HS-27A (cell line): Measurements from ENCODE around the gene SYNPO2L.
A peak's percentile ranks its signal among the peaks of the same experiment; 100 is the strongest.
"Not testable (repeated sequence)": the region's sequence is repeated elsewhere in the genome, so short reads cannot be mapped to it uniquely, and the experiment has no call there.

ENCODE experiments used
- DNase-seq: peaks from one replicate; pipeline ENCODE4 v3.0.0-alpha.2; 2012; ENCODE audit warnings: low read depth, missing footprints

SYNPO2L gene

DNA sequence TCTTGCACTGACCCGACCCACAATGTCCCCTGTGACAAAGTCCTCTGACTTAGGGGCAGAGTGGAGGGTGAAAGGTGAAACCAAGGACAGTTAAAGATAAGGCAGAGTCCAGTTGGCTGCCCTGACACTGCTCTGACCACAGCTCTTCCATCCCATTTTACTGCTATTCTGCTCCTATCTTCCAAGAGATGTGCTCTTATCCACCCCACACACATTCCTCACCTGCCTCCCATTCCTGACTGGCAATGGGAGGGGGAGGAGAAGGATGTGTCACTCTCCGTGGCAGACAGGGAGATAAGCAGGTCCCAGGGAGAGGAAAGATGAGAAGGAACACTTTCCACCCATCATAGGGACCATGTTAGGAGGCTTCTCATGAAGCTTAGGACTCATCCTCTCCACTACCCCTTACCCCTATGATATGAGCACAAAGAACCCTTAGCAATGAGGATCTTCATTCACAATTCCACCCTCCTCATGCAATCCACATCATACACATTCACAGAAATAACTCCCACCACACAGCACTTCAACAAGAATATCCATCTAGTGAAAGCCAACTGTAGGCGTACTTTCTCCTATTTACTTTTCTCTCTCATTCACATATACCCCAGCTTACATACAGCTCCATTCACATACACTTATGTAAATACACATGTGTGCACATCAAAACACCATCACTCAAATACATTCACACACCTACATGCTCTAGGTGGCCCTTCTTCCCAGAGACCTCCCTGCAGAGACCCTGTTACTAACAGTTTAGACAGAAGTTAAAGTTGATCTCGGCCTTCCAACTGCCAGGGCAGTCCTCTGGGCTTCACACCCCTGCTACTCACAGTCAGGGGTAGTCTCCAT, 6.6 kb downstream of the SYNPO2L start:
- DNase-seq, result no peak

DNA sequence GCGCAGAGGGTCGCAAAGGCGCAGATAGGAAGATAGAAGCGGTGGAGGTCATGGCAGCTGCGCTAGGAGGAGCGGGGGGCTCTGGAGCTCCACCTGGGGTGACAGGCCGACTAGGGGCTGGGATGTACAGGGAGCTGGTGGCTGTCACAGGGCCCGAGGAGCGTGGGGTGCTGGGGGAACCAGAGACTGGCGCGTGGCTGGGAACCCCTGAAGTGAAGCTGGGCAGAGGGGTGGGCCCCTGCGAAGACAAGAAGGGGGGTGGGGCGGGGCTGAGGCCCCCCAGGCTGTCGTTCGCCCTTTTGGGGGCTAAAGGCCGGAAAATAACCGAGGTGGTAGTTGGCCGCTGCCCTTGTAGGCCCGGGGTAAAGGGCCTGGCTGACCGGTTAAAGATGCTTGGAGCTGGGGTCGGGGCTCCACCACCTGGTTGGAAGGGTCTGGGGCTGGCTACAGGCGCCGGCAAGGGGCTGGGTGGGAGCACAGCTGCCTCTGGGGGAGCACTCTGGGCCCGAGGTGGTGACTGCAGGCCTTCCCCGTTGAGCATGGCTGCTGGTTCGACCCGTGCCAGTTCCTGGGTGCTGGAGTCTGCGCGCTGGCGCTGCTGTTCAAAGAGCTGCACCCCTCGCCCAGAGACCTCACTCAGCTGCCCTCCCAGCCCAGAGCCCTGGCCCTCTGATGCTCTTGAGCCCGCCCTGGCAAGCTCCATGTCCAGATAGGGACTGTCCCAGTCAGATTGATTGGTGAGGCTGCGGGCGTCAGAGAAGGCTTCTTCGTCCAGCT, 7.8 kb downstream of the SYNPO2L start:
- no peak for DNase-seq

DNA sequence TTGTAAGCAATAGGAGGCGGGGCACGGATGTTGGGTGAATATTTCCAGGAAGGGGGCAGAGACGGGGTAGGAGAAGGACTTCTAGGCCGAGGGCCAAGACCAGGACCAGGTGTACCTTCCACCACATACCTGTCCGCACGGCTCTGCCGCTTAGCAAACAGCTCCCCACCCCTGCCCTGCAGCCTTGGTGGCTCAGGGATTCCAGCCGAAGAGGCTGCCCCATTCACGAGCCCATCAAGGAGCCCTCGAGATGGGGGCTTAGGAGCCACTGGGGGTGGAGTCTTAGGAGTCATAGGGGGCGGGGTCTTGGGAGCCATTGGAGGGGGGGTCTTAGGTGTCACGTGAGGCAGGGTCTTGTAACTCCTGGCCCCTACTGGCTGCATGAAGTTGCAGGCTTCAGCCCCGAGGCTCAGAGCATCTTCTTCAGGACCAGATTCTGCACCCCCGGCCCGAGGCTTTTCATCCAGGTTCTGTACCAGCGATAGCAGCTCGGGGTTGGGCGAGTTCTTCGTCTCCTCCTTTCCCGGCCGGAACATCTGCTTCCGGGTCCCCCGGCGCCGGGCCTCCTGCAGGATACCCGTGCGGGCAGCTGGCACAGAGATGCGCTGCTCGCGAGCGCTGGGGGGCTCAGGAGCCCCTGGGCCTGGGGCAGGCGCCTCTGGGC, 8.5 kb downstream of the SYNPO2L start:
- no peak for DNase-seq

DNA sequence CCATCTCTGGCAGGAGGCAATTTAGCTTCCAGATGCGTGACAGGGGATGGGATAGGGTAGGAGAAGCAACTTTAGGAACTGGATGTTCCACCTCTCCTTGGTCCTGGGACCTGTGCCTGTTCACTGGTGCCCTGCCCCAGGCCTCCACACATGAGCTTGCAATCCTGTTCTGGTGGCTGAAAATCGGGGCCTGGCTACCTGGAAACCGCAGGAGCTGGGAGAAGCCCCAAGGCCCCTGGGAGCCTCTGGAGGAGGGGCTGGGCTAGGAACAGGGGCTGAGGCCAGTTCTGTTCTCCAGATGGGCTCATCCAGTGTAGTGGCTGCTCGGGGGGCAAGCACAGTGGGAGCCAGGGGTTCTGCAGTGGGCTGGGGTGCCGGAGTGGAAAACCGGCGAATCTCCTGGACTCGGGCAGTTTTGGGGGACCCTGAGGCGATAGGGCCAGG, 9.2 kb downstream of the SYNPO2L start:
- no peak for DNase-seq

DNA sequence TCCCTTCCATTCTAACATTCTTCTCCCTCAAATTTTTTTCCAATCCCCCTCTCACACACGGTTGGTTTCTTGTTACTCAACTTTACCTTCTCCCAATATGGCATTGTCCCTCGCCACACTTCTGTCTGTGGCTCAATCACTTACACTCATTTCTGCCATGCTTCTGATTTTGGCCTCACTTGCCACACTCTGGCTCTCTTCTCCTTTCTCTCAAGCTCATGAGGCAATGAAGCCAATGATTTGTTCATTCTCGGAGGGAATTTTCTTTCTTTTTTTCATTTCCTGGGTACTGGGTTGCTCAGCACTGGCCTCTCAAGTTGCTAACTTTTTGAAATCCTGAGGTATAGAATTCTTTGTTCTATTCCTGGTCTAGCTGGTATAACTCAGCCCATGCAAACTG, 10.6 kb downstream of the SYNPO2L start:
- no peak for DNase-seq

DNA sequence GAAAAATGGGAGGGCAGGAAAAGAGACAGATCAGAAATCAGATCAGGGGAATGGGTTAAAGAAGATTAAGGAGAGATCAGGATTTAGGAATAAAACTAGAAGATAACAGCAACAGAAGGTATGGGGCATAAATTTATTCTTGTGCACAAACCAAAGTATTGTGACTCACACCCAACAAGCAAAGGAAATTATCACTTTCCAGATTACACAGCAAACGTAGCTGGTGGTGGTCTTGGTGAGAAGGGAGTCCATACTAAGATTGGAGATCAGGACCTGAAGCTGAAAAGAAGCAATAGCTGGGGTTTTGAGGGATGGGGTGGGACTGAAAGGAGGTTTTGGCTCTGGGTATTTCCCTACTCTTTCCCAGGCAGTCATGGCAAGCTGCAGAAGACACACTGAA, 11.1 kb downstream of the SYNPO2L start:
- no peak for DNase-seq

DNA sequence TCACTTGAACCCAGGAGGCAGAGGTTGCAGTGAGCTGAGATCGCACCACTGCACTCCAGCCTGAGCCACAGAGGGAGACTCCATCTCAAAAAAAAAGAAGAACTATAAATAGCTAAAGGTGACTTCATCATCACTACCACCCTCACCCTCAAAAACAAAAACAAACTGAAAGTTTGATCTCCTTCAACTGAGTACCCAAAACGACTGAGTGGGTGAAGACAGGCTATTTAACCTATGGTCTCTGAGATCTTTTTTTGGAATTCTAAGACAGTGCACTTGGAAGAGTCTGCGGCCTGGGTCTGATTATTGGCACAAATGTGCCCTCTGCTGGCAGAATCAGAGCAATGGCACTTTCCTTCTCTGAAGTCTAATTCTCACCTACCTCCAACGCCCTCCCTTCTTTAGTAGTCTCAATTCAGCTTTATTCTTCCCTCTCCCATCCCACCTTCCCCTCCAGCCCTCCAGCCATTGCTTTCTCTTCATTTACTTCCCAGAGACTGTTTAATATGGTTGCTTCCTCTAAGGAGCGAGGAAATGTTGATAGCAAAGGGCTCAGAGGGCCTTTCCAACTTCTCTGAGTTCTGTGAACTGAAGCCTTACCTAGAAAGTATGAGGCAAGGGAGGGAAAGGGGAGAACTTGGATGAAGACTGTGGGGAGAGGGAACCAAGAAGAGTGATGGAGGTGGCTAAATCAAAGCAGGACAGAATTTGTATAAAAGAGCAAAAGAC, 11.7 kb downstream of the SYNPO2L start:
- DNase-seq, result no peak

DNA sequence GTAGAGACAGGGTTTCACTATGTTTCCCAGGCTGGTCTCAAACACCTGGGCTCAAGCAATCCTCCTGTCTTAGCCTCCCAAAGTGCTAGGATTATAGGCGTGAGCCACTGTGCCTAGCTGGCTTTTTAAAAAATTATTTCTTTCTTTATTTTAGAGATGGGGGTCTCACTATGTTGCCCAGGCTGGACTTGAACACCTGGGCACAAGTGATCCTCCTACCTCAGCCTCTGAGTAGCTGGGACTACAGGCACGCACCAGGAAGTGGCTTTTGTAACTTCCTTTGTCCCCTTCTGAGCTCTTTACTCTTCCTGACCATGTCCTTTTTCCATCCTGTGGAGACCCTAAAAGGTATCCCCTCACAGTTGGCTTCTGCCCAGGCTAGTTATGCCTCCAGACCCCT, 12.5 kb downstream of the SYNPO2L start:
- DNase-seq, result no peak

DNA sequence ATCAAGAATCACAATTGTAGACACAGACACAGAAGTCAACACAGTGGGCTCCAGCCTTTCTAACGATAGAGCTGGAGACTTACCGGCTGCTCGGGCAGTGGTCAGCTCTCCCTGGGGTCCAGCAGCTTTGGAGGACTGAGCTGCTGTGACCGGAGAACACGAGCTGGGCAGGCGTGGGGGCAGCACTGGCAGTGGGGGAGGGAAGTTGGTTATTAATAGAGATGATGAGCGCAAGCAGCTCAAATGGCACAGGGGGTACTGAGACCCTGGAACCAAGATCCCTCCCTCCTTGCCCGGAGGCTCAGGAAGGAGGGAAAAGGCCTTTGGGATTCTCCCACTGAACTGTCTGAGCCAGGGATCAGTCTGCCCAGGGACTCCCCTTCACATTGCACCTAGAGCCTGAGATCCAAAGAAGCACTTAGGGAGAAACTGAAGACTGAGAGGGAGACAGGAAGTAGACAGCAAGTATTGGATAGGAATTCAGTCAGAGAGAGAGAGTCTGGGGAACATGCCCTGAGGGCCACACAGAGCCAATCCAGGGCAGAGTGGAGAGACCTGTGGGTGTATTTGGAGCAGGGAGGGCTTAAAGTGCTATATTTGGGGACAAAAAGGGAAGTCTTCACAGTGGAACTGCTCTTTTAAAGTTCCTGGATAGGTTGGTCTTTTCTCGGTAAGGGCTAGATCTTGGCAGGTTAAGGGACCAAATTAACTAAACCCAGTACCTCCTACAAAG, 14.3 kb downstream of the SYNPO2L start, which contains the start of gene MYOZ1:
TSS of gene MYOZ1 (minus strand) at position 147 of the 733 bp plus-strand sequence. CDS start 1,457 bp downstream, outside the sequence.
- no peak for DNase-seq

DNA sequence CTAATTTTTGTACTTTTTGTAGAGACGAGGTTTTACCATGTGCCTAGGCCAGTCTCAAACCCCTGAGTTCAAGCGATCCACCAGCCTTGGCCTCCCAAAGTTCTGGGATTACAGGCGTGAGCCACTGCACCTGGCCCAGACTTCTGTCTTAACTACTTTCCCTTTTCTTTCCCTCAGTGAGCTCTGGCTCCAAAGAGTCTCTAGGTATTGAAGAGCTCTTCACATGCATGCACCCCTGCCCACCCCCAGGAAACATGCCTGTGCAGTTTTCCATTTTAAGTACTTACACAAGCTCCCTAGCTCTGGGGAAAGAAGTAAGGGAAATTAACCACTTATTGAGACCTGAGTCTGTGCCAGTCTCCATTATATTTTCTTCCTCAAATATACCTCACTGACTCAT, 16.5 kb downstream of the SYNPO2L start:
- DNase-seq, result no peak

DNA sequence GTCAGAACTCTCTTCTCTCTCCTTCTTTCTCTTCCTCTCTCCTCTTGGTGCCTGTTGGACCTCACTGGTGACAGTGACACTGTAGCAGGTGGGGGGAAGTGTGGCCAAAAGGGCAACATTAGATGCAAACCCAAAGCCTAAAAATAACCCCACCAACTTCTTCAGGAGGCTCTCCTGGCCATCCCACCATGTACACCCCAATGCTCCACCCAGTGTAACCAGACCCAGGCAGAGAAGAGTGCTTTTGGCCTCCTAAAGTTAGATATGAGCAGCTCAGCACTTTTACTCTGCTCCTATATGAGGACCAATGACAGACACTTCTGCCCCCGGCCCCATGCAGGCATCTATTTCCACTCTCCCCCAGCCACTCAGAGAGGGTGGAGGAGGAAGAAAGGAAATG, 20.0 kb downstream of the SYNPO2L start:
- no peak for DNase-seq

DNA sequence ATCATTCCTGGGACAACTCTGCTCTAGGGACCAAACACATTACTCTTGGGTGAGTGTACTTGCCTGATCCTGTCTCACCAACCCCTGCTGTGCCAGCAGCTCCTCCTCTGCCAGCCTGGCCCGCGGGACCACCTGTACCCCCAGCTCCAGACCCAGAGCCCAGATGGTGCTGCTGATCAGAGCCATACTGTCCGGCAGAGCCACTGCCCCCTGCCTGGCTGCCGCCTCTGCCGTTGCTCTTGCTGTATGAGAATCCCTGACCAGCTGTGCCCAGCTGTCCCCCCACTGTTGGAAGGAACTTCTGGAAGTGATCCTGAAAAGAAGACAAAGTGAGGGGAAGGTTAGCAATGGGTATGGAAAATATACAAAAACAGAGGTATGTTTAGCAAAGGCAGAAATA, 21.4 kb downstream of the SYNPO2L start:
- DNase-seq, result no peak

DNA sequence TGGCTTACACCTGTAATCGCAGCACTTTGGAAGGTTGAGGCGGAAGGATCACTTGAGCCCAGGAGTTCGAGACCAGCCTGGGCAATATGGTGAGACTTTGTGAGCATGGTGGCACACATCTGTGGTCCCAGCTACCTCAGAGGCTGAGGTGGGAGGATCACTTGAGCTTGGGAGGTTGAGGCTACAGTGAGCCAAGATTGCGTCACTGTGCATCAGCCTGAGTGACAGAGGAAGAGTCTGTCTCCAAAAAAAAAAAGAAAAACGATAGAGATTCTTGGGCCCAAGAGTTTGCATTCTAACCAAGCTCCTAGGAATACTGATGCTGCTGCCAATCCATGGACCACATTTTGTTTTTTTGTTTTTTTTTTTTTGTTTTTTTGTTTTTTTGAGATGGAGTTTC, 26.7 kb downstream of the SYNPO2L start:
- no peak for DNase-seq

DNA sequence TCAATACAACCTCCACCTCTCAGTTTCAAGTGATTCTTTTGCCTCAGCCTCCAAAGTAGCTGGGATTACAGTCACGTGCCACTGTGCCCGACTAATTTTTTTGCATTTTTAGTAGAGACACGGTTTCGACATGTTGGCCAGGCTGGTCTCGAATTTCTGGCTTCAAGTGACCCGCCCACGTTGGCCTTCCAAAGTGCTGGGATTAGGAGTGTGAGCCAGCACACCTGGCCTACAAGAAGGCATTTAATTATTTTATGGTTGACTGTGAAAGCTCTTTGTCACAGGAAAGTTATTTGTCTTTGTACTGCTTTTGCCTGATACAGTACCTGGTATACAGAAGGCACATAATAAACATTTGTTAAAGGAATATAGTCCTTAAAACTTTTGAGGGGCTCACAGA, 27.4 kb downstream of the SYNPO2L start:
- no peak for DNase-seq

DNA sequence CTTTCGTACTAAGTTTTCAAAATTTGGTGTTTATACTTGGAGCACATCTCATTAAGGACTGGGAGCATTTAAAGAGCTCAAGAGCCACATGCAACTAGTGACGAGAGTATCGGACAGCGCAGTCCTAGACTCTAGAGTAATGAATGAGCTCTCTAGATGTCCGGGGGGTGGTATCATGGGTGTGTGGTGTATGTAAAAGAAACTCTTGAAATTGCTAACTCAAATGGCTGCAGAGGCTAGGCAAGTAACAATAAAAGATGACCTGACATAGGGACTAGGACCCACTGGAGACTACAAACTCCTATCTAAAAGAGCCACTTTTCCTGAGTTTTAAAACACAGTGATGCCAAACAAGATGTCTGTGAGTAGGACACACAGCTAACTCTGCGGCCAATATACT, 28.5 kb downstream of the SYNPO2L start:
- no peak for DNase-seq

DNA sequence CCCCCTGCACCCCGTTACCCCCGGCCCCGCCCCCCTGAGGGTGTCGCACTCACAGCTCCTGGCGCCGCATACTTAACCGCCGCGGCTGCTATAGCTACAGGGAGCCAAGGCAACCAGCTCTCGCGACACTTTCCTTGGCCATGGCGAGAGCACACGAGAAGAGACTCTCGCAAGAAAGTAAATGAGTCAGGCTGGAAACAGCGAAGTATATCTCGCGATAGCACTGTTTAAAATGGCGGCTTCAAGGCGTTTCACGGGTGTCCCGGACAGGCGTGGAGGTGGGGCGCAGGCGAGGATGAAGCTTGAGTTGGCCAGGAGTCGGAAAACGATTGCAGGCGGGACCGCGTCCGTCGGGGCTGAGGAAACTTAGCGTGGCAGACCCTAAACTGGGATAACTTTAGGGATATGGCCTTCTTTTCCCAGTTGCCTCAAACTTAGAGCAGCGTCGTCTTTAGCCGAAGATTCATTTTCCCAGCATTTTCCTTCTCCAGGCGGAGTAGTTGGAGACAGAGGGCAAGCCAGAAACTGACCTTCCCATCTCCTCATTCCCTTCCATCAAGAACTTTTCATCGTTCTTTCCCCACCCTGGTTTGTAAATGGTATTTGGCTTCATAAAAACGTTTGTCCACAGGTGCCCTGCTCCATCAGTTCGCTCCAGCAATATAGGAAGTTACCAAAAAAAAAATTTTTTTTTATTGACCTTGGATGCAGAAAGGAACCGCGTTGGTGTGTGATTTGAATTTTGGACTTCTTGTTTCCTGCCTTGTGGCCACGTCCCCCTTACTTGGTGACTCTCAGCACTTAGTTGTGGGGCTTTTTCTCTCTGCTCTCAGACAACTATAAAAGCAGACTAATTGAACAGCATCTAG, 29.7 kb downstream of the SYNPO2L start:
- peak; percentile 77 for DNase-seq

DNA sequence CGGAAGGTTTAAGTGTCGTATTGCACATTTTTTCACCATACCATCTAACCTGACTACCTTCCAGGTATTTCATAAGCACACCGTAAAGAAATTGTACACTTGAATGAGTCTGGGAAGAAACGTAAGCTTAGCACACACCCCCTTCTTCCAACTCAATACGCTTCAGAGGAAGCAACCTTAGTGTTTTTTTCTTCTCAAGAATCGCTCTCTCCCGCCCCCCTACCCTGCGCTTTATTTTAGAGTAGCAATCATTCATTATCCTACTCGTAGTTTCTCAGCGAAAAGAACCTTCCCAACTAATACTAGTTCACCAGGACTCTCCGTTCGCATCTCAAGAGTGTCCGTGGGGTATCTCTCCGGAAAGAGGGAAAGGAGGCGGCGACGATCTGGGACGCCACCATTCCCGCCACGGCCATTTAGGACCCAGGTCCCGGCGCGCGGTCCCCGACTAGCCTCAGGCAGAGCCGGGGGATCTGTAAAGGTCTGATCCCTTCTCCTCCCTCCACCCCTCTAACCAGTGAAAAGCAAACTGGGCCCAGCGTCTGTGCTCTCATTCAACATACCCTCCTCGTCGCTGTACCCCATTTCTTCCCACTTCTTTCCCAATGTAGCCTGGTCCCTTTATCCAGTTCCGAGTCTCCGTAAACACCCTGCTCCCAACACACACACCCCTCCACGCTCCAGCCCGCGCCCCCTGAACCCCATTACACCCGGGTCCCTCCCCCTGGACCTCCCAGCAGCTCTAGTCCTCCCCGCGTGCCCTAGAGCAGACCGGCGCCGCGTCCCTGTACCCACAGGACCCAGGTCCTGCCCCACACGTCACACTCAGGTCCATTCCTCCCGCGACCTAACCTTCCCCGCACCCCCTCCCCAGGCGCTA, 30.6 kb downstream of the SYNPO2L start:
- DNase-seq, result no peak

DNA sequence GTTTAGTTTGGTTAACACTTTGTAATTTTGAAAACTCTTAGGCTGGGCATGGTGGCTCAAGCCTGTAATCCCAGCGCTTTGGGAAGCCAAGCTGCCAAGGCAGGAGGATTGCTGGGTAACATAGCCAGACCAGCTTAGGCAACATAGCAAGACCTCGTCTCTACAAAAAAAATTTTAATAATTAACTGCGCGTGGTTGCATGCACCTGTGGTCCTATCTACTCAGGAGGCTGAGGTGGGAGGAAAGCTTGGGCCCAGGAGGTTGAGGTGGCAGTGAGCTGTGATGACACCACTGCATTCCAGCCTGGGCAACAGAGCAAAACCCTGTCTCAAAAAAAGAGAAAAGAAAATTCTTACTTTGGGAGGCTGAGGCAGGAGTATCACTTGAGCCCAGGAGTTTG, 32.8 kb downstream of the SYNPO2L start:
- no peak for DNase-seq

DNA sequence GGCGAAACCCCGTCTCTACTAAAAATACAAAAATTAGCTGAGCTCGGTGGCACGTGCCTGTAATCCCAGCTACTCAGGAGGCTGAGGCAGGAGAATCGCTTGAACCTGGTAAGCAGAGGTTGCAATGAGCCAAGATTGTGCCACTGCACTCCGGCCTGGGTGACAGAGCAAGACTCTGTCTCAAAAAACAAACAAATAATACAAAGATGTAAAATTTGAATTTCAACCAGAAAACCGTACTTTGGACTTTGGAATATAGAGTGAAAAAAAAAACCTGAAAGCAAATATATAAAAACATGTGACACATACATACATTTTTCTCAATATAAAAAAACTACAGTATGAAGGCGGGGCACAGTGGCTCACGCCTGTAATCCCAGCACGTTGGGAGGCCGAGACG, 34.9 kb downstream of the SYNPO2L start:
- DNase-seq, result not testable (repeated sequence)
